HepG2 (cell line): ENCODE results near the gene ZNFX1. TPM values are rescaled to one million over a fixed set of nuclear protein-coding genes. Genes with fewer than 3 reads are reported as not detected.
A peak's percentile ranks its signal among the peaks of the same experiment; 100 is the strongest.

Experiments
- DNMT1 ChIP-seq: sonication (generic); formaldehyde crosslinking; IDR thresholded peaks from 2 replicates; pipeline ENCODE4 v1.5.1; 2020; ENCODE audit warnings: mild to moderate bottlenecking, missing genetic modification reagents
- FIP1L1 ChIP-seq: fragments of 200-400 bp; formaldehyde crosslinking; IDR thresholded peaks from 2 replicates; pipeline ENCODE4 v1.6.1; 2018; ENCODE audit warnings: low read depth, mild to moderate bottlenecking, low read length, moderate library complexity, borderline replicate concordance; ENCODE audit not compliant: insufficient read depth
- NFAT5 ChIP-seq: sonication (generic); formaldehyde crosslinking; IDR thresholded peaks from 2 replicates; pipeline ENCODE4 v1.4.0; 2020; ENCODE audit warnings: missing genetic modification reagents
- POLR2AphosphoS2 ChIP-seq: IDR thresholded peaks from 2 replicates; pipeline ENCODE4 v1.6.1; 2011; ENCODE audit warnings: low read depth, low read length, improper control_type of control experiment
- POLR2G ChIP-seq: fragments of 200-400 bp; formaldehyde crosslinking; IDR thresholded peaks from 2 replicates; pipeline ENCODE4 v1.6.1; 2018; ENCODE audit warnings: mild to moderate bottlenecking, low read depth, low read length, moderate library complexity
- TIGD3 ChIP-seq: sonication (generic); formaldehyde crosslinking; IDR thresholded peaks from 2 replicates; pipeline ENCODE4 v1.5.1; 2020; ENCODE audit warnings: mild to moderate bottlenecking, missing genetic modification reagents, borderline replicate concordance
- ZFP36L2 ChIP-seq: sonication (generic); formaldehyde crosslinking; IDR thresholded peaks from 2 replicates; pipeline ENCODE4 v1.4.0; 2020; ENCODE audit warnings: missing genetic modification reagents
- ZNF124 ChIP-seq: sonication (generic); formaldehyde crosslinking; IDR thresholded peaks from 2 replicates; pipeline ENCODE4 v1.4.0; 2020; ENCODE audit warnings: missing genetic modification reagents
- ZNF496 ChIP-seq: sonication (generic); formaldehyde crosslinking; IDR thresholded peaks from 2 replicates; pipeline ENCODE4 v1.8.1; 2023; ENCODE audit warnings: mild to moderate bottlenecking, moderate library complexity, missing genetic modification reagents; ENCODE audit not compliant: insufficient replicate concordance
- polyA plus RNA-seq, 8 experiments: library from polyadenylated mRNA; depleted of rRNA in 3 of 8; stranded (reverse) in 7 of 8; unstranded in 1 of 8; fragments of >200 nt; fragmentation: Illumina TruSeq in 4 of 8; extraction: Trizol in 4 of 8; gene quantifications; 2 replicates each; pipeline versions ENCODE4 v1.2.1 to v1.2.3, GENCODE V29; 2011 to 2016; ENCODE audit warnings: low read depth in 4 of 8, missing spikeins in 1 of 8, mixed read lengths in 1 of 8; ENCODE audit not compliant: insufficient read depth in 1 of 8
- total RNA-seq, 5 experiments: library from RNA; depleted of rRNA; stranded (reverse); fragments of >200 nt; fragmentation: Illumina TruSeq; extraction: Trizol; gene quantifications; 2 replicates each; pipeline ENCODE4 v1.2.3, GENCODE V29; 2016; ENCODE audit warnings: low read depth in 1 of 5
- TF ChIP-seq, protein P1 (sequence below): sonication (generic); formaldehyde crosslinking; IDR thresholded peaks from 2 replicates; pipeline ENCODE4 v1.4.0; 2020; ENCODE audit warnings: missing genetic modification reagents, mild to moderate bottlenecking, borderline replicate concordance

The ZNFX1 gene
- total and polyA plus RNA-seq, 2 of the 13 experiments (the other 11 are each of a cell fraction or from before 2014, with no cell fraction given) = 2.9 to 11.1 TPM

DNA sequence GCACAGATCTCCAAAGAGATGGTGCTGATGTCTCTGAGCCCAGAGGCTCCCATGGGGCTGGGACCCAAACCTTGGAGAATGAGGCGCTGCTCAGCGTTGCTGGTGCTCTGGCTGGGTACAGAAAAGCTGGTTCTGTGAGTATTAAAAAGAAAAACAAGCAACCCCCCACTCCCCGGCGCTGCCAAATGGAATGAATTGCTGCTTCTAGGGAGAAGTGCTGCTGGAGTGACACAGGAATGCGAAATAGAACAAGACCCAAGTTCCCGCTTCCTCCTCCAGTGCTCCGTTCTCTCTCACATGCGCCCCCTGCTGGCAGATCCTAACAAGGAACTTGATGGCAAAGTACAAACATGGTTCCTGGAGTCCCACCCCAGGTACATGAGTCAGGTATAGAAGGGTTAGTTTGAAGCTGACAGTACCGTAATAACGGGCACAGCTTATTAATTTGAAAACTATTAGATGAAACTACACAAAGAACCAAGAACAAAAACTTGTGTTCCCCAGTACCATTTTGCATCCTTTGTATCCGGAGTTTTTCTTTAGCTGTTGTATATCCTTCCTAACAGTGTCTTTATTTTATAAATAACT is 60.8 kb downstream of the ZNFX1 start (continued):
- TF ChIP-seq ZFP36L2 (CRISPR knock-in tag) = no peak
- TF ChIP-seq, protein P1, sequence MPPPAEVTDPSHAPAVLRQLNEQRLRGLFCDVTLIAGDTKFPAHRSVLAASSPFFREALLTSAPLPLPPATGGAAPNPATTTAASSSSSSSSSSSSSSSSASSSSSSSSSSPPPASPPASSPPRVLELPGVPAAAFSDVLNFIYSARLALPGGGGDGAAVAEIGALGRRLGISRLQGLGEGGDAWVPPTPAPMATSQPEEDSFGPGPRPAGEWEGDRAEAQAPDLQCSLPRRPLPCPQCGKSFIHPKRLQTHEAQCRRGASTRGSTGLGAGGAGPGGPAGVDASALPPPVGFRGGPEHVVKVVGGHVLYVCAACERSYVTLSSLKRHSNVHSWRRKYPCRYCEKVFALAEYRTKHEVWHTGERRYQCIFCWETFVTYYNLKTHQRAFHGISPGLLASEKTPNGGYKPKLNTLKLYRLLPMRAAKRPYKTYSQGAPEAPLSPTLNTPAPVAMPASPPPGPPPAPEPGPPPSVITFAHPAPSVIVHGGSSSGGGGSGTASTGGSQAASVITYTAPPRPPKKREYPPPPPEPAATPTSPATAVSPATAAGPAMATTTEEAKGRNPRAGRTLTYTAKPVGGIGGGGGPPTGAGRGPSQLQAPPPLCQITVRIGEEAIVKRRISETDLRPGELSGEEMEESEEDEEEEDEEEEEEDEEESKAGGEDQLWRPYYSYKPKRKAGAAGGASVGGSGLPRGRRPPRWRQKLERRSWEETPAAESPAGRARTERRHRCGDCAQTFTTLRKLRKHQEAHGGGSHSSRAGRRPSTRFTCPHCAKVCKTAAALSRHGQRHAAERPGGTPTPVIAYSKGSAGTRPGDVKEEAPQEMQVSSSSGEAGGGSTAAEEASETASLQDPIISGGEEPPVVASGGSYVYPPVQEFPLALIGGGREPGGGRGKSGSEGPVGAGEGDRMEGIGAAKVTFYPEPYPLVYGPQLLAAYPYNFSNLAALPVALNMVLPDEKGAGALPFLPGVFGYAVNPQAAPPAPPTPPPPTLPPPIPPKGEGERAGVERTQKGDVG (CRISPR knock-in tag) = peak; percentile 34; the same call in 1 of the 2 replicates
- TF ChIP-seq DNMT1 = no peak
- no peak for TF ChIP-seq POLR2G
- TF ChIP-seq POLR2AphosphoS2 = no peak
- no peak for TF ChIP-seq NFAT5 (CRISPR knock-in tag)
- TF ChIP-seq TIGD3 (CRISPR knock-in tag) = no peak
- TF ChIP-seq ZNF496 (CRISPR knock-in tag) = no peak
- no peak for TF ChIP-seq FIP1L1
- peak; percentile 91; the same call in 1 of the 2 replicates for TF ChIP-seq ZNF124 (CRISPR knock-in tag)
- TF ChIP-seq, all 625 proteins: peak for 184
